Smooth muscle cell (in vitro differentiated cells): ENCODE results near the gene EN1. TPM values are rescaled to one million over a fixed set of nuclear protein-coding genes. Genes with fewer than 3 reads are reported as not detected.

Source experiments
- DNase-seq: peaks from one replicate; lab custom pipeline; 2025; ENCODE audit not compliant: unreplicated experiment; lab: John Stamatoyannopoulos, UW
- H2AFZ ChIP-seq: fragments of 200-600 bp; sonication (generic); 2 replicates; pipeline ENCODE4 v1.6.0; 2016; ENCODE audit warnings: antibody characterized with exemption, low read depth, mild to moderate bottlenecking
- H3F3A ChIP-seq: fragments of 200-600 bp; sonication (generic); 2 replicates; pipeline ENCODE4 v1.6.0; 2017; ENCODE audit warnings: antibody characterized with exemption, low read depth
- H3K27ac ChIP-seq: fragments of 200-600 bp; sonication (generic); 2 replicates; pipeline ENCODE4 v1.5.1; 2016; ENCODE audit warnings: low read depth, mild to moderate bottlenecking
- H3K27me3 ChIP-seq: fragments of 200-600 bp; sonication (generic); 2 replicates; pipeline ENCODE4 v1.6.1; 2016; ENCODE audit warnings: low read depth, mild to moderate bottlenecking
- H3K36me3 ChIP-seq: fragments of 200-600 bp; sonication (generic); 2 replicates; pipeline ENCODE4 v1.5.1; 2016; ENCODE audit warnings: low read depth
- H3K4me1 ChIP-seq: fragments of 200-600 bp; sonication (generic); 2 replicates; pipeline ENCODE4 v1.5.1; 2016; ENCODE audit warnings: low read depth
- H3K4me2 ChIP-seq: fragments of 200-600 bp; sonication (generic); 2 replicates; pipeline ENCODE4 v1.6.0; 2016; ENCODE audit warnings: mild to moderate bottlenecking
- H3K4me3 ChIP-seq: fragments of 200-600 bp; sonication (generic); 2 replicates; pipeline ENCODE4 v1.5.1; 2016; ENCODE audit warnings: mild to moderate bottlenecking
- H3K79me2 ChIP-seq: fragments of 200-600 bp; sonication (generic); 2 replicates; pipeline ENCODE4 v1.6.0; 2016; ENCODE audit warnings: low read depth, mild to moderate bottlenecking
- H3K9ac ChIP-seq: fragments of 200-600 bp; sonication (generic); 2 replicates; pipeline ENCODE4 v1.6.0; 2016; ENCODE audit warnings: low read depth
- H3K9me3 ChIP-seq: fragments of 200-600 bp; sonication (generic); replicated peaks from 2 replicates; pipeline ENCODE4 v1.5.1; 2016; ENCODE audit warnings: low read depth
- H4K20me1 ChIP-seq: fragments of 200-600 bp; sonication (generic); 2 replicates; pipeline ENCODE4 v1.6.0; 2016; ENCODE audit warnings: low read depth
- WGBS: methylation state at CpG from one replicate; pipeline ENCODE4 v1.1.7; 2016; ENCODE audit warnings: low lambda C conversion rate; 5-methylcytosine and 5-hydroxymethylcytosine counted together
- polyA plus RNA-seq: library from polyadenylated mRNA; unstranded; fragments of >200 nt; fragmentation: Nextera tagmentation; extraction: Ambion mirVana; gene quantifications from 2 replicates; pipeline ENCODE4 v1.2.1, GENCODE V29; 2016
- total RNA-seq: library from RNA; depleted of rRNA; stranded (reverse); fragments of >200 nt; gene quantifications from 2 replicates; pipeline ENCODE4 v1.2.3, GENCODE V29; 2014
- TF ChIP-seq, protein P1 (sequence below): fragments of 200-600 bp; sonication (generic); IDR thresholded peaks from 2 replicates; pipeline ENCODE4 v1.5.1; 2017; ENCODE audit warnings: borderline replicate concordance, mild to moderate bottlenecking, antibody characterized with exemption; ENCODE audit not compliant: insufficient read depth, poor library complexity, severe bottlenecking

Gene EN1
- total and polyA plus RNA-seq, 2 experiments from 2014 or later: 3.0 to 3.4 TPM

DNA sequence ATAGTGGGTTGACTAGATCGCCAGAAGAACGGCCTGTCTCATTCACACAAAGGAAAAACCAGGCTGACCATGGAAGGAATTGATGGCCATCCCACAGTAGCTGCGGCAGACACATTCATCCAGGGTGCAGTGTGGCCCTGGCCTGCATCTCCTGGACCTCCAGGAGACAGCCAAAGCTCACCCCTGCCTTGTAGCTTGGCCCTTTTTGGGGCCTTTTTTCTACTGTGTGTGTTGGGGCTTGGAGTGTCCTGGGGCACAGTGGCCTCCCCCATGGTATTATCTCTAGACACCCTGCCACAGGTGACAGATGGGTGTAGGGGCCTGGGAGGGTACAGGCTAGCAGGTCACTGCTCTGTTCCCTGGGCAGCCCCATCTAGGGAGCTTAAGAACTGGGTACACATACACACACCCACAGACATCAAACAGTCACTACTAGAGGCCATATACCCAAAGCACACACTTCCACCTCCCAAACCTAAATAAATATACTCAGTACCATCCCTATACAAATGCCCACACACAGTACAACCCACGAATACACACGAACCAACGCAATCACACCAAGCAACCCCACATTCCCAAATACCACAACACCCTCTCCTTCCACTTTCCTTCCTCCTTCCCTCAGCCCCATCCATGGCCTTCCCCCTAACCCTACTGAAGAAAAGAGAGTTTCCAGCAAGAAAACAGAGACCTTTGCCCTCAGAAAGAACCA, 8.6 kb downstream of the EN1 start:
- WGBS: 59% methylated on average over 6 of the region's 6 CpGs
- no peak overlapping the region for H3K9ac ChIP-seq
- no peaks in the 10 kb centered on the region for H3F3A ChIP-seq
- H4K20me1 ChIP-seq: no peaks in the 10 kb centered on the region
- no peak for DNase-seq
- no peaks in the 10 kb centered on the region for H3K36me3 ChIP-seq
- H3K27me3 ChIP-seq: peaks cover 100% of the 10 kb centered on the region
- no peaks in the 10 kb centered on the region for H3K9me3 ChIP-seq
- H3K4me1 ChIP-seq: peaks cover 17% of the 10 kb centered on the region
- no peak overlapping the region for H2AFZ ChIP-seq
- no peak overlapping the region for H3K27ac ChIP-seq
- peaks cover 4% of the 10 kb centered on the region for H3K79me2 ChIP-seq
- TF ChIP-seq, protein P1, sequence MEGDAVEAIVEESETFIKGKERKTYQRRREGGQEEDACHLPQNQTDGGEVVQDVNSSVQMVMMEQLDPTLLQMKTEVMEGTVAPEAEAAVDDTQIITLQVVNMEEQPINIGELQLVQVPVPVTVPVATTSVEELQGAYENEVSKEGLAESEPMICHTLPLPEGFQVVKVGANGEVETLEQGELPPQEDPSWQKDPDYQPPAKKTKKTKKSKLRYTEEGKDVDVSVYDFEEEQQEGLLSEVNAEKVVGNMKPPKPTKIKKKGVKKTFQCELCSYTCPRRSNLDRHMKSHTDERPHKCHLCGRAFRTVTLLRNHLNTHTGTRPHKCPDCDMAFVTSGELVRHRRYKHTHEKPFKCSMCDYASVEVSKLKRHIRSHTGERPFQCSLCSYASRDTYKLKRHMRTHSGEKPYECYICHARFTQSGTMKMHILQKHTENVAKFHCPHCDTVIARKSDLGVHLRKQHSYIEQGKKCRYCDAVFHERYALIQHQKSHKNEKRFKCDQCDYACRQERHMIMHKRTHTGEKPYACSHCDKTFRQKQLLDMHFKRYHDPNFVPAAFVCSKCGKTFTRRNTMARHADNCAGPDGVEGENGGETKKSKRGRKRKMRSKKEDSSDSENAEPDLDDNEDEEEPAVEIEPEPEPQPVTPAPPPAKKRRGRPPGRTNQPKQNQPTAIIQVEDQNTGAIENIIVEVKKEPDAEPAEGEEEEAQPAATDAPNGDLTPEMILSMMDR: no peak
- no peak overlapping the region for H3K4me3 ChIP-seq
- no peak overlapping the region for H3K4me2 ChIP-seq

DNA sequence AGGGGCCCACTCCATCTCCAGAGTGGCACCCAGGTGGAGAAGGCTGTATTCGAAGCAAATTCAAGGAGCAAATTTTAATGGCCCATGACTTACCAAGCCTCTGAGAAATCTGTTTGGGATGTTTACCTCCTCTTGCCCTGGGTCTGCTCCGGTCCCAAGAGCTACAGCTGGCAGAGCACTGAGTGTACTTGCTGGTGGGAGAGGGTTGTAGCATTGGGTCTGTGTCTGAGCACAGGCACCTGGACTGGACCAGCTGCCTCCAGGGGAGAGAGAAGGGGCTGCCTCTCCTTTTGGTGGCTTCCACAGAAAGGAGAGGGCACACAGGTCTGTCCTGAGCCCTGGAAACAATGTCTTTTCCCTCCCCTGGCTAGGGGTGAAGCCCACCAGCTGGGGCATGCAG, 9.8 kb downstream of the EN1 start:
- WGBS: 61% methylated on average over 2 of the region's 2 CpGs
- peaks cover 4% of the 10 kb centered on the region for H3K79me2 ChIP-seq
- no peak overlapping the region for H2AFZ ChIP-seq

DNA sequence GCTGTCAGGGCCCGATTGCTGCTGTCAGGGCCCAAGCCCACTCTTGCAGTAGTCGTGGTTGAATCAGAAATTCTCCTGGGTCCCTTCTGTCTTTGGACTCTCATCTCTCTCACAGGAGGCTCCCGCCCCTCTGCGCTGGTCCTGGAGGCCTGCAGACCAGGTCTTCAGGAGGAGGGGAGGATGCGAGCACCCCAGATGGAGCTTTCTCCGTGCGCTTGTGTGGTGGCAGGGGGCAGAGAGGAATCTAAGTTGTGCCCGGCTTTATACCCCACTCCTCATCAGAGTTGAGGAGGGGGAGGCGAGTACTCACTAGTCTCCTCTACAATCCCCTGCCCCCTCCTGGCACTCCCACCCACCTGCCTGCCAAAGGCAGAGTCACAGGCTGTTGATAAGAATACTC, 10.4 kb downstream of the EN1 start:
- 45% methylated on average over 9 of the region's 9 CpGs for WGBS

More for the DNA sequence above, 9.8 kb downstream of the EN1 start:
- no peak overlapping the region for H3K27ac ChIP-seq
- H3K27me3 ChIP-seq: peaks cover 100% of the 10 kb centered on the region
- H3K4me1 ChIP-seq: peaks cover 17% of the 10 kb centered on the region
- DNase-seq: no peak
- no peaks in the 10 kb centered on the region for H4K20me1 ChIP-seq
- no peaks in the 10 kb centered on the region for H3F3A ChIP-seq
- no peaks in the 10 kb centered on the region for H3K36me3 ChIP-seq
- no peak overlapping the region for H3K4me3 ChIP-seq
- H3K9me3 ChIP-seq: no peaks in the 10 kb centered on the region
- no peak overlapping the region for H3K4me2 ChIP-seq
- TF ChIP-seq, protein P1: no peak
- H3K9ac ChIP-seq: no peak overlapping the region

More for the DNA sequence above, 10.4 kb downstream of the EN1 start:
- no peaks in the 10 kb centered on the region for H3K9me3 ChIP-seq
- no peaks in the 10 kb centered on the region for H3F3A ChIP-seq
- H2AFZ ChIP-seq: no peak overlapping the region
- H3K27ac ChIP-seq: no peak overlapping the region
- H3K36me3 ChIP-seq: no peaks in the 10 kb centered on the region
- DNase-seq: no peak
- TF ChIP-seq, protein P1: no peak
- H3K9ac ChIP-seq: no peak overlapping the region
- H3K4me3 ChIP-seq: no peak overlapping the region
- H3K79me2 ChIP-seq: peaks cover 4% of the 10 kb centered on the region
- no peak overlapping the region for H3K4me2 ChIP-seq
- H4K20me1 ChIP-seq: no peaks in the 10 kb centered on the region
- peaks cover 100% of the 10 kb centered on the region for H3K27me3 ChIP-seq
- peaks cover 18% of the 10 kb centered on the region for H3K4me1 ChIP-seq
